ENCODE results near the gene ACKR1.

The ACKR1 gene

DNA sequence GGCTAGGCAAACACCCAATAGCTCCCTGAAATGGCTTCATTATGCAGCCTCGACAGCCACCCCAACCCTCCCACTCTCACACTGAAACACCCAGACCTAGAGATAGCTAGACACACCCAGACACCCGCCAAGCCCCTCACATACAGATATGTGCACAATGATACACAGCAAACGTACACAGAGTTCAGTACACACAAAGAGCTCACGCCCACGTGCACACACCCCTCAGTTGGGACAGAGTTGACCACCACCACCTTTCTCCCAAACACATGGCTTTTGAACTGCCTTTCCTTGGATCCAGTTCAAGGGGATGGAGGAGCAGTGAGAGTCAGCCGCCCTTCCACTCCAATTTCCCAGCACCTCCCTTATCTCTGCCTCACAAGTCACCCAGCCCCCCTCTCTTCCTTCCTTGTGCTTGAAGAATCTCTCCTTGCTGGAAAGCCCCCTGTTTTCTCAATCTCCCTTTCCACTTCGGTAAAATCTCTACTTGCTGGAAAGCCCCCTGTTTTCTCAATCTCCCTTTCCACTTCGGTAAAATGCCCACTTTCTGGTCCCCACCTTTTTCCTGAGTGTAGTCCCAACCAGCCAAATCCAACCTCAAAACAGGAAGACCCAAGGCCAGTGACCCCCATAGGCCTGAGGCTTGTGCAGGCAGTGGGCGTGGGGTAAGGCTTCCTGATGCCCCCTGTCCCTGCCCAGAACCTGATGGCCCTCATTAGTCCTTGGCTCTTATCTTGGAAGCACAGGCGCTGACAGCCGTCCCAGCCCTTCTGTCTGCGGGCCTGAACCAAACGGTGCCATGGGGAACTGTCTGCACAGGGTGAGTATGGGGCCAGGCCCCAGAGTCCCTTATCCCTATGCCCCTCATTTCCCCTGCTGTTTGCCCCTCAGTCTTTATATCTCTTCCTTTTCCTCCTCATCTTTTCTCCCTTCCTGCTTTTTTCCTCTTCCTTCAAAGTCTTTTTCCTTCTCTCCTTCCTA, at the start of gene ACKR1:
TSS of gene ACKR1 (plus strand) at position 715 of the 981 bp plus-strand sequence. CDS start at position 800, 85 bp downstream.
- DNase-seq (ENCODE audit: low read depth in 2 of 2): no peak

GRCh38 chr1:159161001-159161718, 43.5 kb upstream of the ACKR1 start:
- DNase-seq (ENCODE audit: low read depth in 2 of 2): peak; percentile 25 to 34

GRCh38 chr1:159161719-159162026, 43.0 kb upstream of the ACKR1 start:
- DNase-seq (ENCODE audit: low read depth in 2 of 2): no peak

DNA sequence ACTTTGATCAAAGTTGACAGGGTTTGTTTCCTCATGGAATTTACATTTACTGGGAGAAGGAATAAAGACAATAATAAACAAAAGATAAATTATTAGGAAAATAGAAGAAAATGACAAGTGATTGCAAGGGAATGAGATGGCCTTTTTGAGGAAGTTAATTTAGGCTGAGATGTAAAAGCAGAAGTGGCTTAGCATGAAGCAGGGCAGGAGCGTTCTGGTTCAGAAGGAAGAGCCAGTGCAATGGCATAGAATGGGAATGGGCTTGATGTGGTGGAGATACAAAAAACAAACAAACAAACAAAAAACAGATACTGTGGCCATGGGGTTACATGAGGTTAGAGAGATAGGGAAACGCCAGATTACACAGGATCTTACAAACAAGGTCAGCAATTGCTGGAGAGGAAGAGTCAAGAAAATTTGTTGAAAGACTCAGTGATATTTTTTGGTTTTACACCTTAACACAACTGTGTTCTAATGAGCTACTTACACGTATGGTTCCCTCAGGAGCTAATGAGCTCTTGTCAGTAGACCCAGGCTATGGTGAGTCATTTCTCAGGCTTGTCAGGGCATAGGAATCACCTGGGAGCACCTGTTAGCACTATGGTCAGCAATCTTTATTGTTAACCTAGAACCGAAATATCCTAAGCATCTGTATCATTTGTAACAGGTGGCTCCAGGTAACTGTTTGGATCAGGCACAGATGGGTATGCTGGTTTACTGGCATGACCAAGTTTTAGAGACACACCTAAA, 42.0 kb upstream of the ACKR1 start:
- DNase-seq (ENCODE audit: low read depth in 2 of 2): no peak

DNA sequence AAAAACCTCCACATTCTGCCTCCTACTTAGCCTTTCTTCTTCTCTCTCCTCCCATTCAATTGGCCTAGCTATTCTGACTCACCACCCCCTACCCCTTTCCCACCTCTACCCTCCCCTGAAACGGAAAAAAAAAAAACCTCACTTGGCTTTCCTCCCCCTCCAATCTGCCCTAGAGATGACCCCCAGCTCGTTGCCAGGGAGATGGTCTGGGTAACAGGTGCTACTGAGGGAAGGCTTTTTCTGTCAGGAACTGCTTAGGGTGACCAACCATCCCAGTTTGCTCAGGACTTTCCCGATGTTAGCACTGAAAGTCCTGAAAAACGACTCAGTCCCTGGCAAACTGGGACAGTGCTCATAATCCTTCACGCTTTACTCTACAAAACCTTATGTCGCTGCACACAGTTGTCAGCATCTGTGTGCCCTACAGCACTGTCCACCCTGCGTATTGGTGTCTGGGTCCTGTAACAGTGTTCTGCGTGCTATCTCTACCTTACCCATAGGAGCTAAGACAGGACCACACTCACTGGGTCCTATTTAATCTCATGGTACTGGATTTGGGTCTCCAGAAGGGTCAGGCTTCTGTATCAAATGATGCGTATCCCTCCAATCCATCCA, 41.0 kb upstream of the ACKR1 start:
- no peak for DNase-seq (ENCODE audit: low read depth in 2 of 2)

- no peak for DNase-seq (ENCODE audit: low read depth in 2 of 2)
Measured at GRCh38 chr1:159168043-159168442, 36.6 kb upstream of the ACKR1 start.

DNA sequence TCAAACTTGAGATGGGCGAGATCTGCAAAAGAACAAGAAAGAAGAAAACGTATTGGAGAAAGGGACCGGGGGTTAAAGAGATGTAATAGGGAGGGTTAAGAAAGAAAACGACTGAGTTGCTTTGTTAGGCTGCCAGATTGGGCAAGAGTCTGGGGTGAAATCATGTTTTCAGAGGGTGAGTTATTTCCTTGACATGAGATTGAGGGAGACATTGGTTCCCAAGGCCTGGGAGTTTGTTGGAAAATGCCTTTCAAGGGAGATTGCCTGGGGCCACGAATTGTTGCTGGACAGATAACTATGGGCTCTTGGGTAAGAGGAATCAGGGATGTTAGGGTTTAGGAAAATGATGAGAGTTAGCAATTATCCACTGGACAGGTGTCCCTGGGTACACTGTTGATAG, 34.0 kb upstream of the ACKR1 start:
- DNase-seq (ENCODE audit: low read depth in 2 of 2): no peak

DNA sequence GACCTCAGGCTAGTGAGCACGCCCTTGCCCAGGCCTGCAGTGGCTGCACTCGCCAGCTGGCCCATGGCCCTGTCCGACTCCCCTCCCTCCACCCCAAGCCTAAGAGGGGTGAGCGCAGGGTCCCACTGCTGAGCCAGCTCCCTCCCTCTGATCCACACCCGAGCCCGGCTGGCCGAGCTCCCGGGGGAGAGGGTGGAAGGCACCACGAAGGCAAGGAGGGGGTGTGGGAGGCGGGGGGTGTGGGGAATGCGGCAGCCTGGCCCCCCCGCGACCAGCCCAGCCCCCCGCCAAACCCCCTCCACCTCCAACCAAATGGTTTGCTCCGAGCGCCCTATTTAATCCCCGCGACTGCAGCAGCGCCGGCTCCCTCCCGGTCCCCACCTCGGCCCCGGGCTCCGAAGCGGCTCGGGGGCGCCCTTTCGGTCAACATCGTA, 33.4 kb upstream of the ACKR1 start, which contains the start of gene CADM3:
TSS of gene CADM3 (plus strand) at position 362 of the 434 bp plus-strand sequence. CDS start 151 bp downstream, outside the sequence.
- DNase-seq (ENCODE audit: low read depth in 2 of 2): no peak

DNA sequence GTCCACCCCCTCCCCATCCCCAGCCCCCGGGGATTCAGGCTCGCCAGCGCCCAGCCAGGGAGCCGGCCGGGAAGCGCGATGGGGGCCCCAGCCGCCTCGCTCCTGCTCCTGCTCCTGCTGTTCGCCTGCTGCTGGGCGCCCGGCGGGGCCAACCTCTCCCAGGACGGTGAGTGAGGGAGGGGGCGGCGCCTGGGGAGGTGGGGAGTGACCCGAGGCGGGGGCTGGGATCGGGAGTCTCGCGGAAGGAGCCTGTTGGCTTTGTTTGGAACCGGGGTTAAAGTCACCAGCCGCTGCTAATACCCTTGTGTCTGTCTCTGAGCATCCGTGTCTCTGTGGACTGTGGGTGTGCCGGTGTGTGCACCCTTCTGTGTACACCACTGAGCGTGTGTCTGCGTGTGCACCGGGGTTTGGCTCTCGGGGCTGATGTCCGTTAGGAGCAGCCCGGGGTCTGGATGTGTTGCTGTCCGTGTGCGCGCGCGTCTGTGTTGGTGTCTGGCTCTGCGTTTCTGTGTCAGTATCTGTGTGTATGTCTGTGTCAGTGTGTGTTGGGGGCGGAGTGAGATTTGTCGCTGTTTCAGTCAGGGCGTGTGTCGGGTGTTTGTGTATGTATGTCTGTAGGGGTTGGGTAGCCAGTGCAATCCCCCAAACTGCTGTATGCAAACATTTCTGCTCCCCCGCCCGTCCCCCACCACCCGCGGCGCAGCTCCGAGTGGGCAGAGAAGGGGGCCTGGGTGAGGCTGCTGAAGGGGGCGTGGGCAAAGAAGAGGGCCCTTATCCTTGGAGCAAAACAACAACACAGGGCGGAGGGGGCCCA, 32.8 kb upstream of the ACKR1 start:
- DNase-seq (ENCODE audit: low read depth in 2 of 2): no peak

GRCh38 chr1:159172614-159173291, 31.9 kb upstream of the ACKR1 start:
- DNase-seq (ENCODE audit: low read depth in 2 of 2): no peak

DNA sequence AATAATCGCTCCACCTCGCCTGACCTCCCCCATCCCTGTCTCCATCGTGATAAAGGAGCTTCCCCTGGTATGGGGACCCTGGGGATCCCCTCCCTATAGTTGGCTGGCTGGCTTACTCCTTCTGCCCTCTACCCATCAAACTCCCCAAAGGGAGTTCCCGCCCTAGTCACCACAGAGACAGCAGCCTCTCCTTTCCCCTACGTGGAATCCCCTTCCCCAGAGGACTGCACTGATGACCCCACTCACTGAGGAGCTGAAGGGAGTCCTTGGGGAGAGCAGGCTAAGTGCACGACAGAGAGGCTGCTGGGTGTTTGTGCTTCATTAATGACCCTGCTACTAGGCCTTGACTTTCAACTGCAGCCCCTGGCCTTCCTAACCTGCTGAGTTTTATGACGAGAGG, 31.4 kb upstream of the ACKR1 start:
- no peak for DNase-seq (ENCODE audit: low read depth in 2 of 2)

- no peak for DNase-seq (ENCODE audit: low read depth in 2 of 2)
Measured at GRCh38 chr1:159175571-159175970, 29.1 kb upstream of the ACKR1 start.

- DNase-seq (ENCODE audit: low read depth in 2 of 2): no peak
Measured at GRCh38 chr1:159177272-159177907, 27.3 kb upstream of the ACKR1 start.

DNA sequence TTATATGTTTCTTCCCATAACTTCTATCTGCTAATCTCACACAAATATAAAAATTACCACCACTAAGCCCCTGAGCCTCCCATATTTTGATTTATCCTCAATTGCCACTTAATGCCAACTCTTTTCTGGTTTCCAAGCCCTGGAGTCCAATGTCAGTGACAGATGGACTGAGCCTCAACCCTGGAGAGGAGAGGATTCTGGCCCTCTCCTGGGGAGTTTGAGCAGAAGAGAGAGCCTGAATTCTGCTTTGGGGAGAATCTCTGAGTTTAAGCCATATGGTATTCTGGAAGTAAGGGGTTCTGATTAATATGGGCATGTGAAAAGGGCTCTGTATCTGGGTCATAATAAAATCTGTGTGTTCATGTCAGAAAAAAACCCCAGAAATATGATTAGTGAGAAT, 24.8 kb upstream of the ACKR1 start:
- no peak for DNase-seq (ENCODE audit: low read depth in 2 of 2)

- DNase-seq (ENCODE audit: low read depth in 2 of 2): no peak
Measured at GRCh38 chr1:159180516-159180915, 24.2 kb upstream of the ACKR1 start.

- DNase-seq (ENCODE audit: low read depth in 2 of 2): no peak
Measured at GRCh38 chr1:159181328-159182024, 23.2 kb upstream of the ACKR1 start.

- DNase-seq (ENCODE audit: low read depth in 2 of 2): no peak
Measured at GRCh38 chr1:159184201-159184600, 20.5 kb upstream of the ACKR1 start.

DNA sequence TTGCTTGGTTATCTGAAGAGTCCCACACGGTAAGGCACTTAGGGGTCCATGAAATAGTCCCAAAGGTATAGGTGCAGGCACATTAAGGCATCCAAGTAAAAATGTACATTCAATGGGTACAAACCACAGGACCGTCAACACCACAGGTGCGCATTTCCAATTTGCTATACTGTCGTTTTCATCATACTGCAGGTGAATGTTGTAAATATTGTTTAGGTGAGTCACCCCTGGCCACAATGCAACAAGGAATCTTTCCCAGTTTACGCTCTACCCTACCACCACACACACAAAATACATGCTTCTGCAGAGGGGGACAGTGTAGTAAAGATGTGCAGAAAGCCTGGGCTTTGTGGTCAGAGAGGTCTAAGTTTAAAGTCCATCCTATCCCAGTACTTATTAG, 19.6 kb upstream of the ACKR1 start:
- no peak for DNase-seq (ENCODE audit: low read depth in 2 of 2)

GRCh38 chr1:159187033-159187432, 17.6 kb upstream of the ACKR1 start:
- no peak for DNase-seq (ENCODE audit: low read depth in 2 of 2)
